Cardiac muscle cell (in vitro differentiated cells and primary cell): ENCODE measurements around the gene YY2. TPM values are rescaled to one million over a fixed set of nuclear protein-coding genes. Genes with fewer than 3 reads are reported as not detected.

Experiments used
- DNase-seq, 2 donors: peaks; one replicate each; pipeline versions ENCODE4 v3.0.0 to v3.0.0-alpha.2; 2010 to 2017; ENCODE audit warnings: low read depth in 1 of 2, low spot score in 1 of 2
- H3K27ac ChIP-seq: fragments of 200-600 bp; sonication (generic); 2 replicates; pipeline ENCODE4 v1.5.1; 2016
- H3K27me3 ChIP-seq: fragments of 200-600 bp; sonication (generic); 2 replicates; pipeline ENCODE4 v1.6.0; 2016; ENCODE audit warnings: control low read depth
- H3K36me3 ChIP-seq: fragments of 200-600 bp; sonication (generic); 2 replicates; pipeline ENCODE4 v1.5.1; 2016; ENCODE audit warnings: control low read depth
- H3K4me1 ChIP-seq: fragments of 200-600 bp; sonication (generic); 2 replicates; pipeline ENCODE4 v1.8.1; 2017; ENCODE audit warnings: low read depth, mild to moderate bottlenecking, mixed run types
- H3K4me3 ChIP-seq: fragments of 200-600 bp; sonication (generic); 2 replicates; pipeline ENCODE4 v1.5.1; 2016; ENCODE audit warnings: mild to moderate bottlenecking
- H3K9me3 ChIP-seq: fragments of 200-600 bp; sonication (generic); 2 replicates; pipeline ENCODE4 v1.5.1; 2017; ENCODE audit warnings: low read depth, mild to moderate bottlenecking, control low read depth
- polyA plus RNA-seq: library from polyadenylated mRNA; unstranded; fragments of >200 nt; fragmentation: Nextera tagmentation; extraction: Ambion mirVana; gene quantifications from 2 replicates; pipeline ENCODE4 v1.2.1, GENCODE V29; 2016
- total RNA-seq: library from RNA; depleted of rRNA; stranded (reverse); fragments of >200 nt; gene quantifications from 2 replicates; pipeline ENCODE4 v1.2.3, GENCODE V29; 2016
- TF ChIP-seq, protein P1 (sequence below): IDR thresholded peaks from 2 replicates; pipeline ENCODE4 v1.5.1; 2012; ENCODE audit warnings: low read depth, mild to moderate bottlenecking, low read length

The YY2 gene
- total and polyA plus RNA-seq, 2 experiments from 2014 or later: 1.1 to 1.5 TPM

DNA sequence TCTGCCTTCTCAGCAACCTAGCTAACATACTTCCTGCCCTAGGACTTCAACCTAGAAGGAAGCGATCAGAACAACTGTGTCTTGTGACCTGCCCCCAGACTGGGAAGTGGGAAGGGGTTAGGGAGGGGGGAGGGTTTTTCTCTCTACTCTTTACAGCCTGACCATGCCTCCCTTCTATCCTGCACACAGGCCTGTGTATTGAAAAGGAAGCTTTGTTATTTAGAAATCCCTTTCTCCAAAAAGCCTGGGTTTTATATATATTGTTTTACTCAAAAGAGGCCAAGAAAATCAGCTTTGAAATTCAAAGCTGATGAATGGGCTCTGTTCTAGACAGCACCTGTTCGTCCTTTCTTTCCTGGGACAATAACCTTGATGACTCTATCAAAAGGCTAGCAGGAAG is 49.5 kb downstream of the YY2 start:
- TF ChIP-seq, protein P1, sequence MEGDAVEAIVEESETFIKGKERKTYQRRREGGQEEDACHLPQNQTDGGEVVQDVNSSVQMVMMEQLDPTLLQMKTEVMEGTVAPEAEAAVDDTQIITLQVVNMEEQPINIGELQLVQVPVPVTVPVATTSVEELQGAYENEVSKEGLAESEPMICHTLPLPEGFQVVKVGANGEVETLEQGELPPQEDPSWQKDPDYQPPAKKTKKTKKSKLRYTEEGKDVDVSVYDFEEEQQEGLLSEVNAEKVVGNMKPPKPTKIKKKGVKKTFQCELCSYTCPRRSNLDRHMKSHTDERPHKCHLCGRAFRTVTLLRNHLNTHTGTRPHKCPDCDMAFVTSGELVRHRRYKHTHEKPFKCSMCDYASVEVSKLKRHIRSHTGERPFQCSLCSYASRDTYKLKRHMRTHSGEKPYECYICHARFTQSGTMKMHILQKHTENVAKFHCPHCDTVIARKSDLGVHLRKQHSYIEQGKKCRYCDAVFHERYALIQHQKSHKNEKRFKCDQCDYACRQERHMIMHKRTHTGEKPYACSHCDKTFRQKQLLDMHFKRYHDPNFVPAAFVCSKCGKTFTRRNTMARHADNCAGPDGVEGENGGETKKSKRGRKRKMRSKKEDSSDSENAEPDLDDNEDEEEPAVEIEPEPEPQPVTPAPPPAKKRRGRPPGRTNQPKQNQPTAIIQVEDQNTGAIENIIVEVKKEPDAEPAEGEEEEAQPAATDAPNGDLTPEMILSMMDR: no peak
- H3K4me3 ChIP-seq: no peak overlapping the region
- no peak for DNase-seq
- H3K27me3 ChIP-seq: no peaks in the 10 kb centered on the region
- H3K9me3 ChIP-seq: no peaks in the 10 kb centered on the region
- H3K4me1 ChIP-seq: peaks cover 19% of the 10 kb centered on the region
- no peaks in the 10 kb centered on the region for H3K36me3 ChIP-seq
- no peak overlapping the region for H3K27ac ChIP-seq

DNA sequence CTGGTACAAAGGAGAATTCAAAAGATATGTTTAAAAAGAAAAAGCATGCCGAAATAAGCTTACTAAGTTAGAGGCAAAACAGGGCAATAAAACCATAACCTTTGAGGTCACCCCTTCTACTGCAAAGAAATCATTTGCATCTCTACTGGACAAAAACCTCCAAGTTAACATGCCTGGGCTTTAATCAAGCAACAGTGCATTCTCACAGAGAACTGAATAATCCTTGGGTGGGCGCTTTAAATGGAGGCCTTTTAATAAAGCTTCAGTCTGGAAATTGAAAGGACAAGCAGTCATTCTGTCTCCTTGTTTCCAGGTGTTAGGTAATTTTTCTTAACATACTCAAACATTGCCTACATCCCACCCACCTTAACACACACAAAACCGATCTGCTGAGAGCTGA is 50.2 kb downstream of the YY2 start:
- peak overlapping the region; percentile 12 for H3K27ac ChIP-seq
- no peak overlapping the region for H3K4me3 ChIP-seq
- no peak for DNase-seq
- TF ChIP-seq, protein P1: no peak
- H3K4me1 ChIP-seq: peaks cover 19% of the 10 kb centered on the region
- no peaks in the 10 kb centered on the region for H3K36me3 ChIP-seq
- H3K9me3 ChIP-seq: no peaks in the 10 kb centered on the region
- H3K27me3 ChIP-seq: no peaks in the 10 kb centered on the region

DNA sequence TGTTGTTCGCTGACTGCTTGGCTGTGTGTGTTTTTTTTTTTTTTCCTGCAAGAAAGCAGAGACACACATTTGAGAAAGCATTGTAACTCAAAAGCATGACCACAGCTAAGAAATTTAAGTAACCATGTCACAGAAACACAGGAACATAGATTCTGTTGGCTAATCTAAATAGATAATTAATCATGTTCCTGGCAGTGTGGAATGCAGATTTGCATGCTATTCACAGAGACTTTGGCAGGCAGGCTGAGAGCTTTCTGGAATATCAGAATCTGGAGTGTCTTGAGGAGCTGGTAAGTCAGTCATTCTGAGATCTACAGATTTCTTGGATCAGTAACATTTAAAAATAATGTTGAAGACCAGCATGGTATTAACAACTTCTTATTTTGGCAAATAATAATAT is 51.5 kb downstream of the YY2 start:
- peak; percentile 21 to 50 for DNase-seq
- H3K27me3 ChIP-seq: no peaks in the 10 kb centered on the region
- no peak overlapping the region for H3K4me3 ChIP-seq
- H3K27ac ChIP-seq: peak overlapping the region; percentile 60
- TF ChIP-seq, protein P1: no peak
- no peaks in the 10 kb centered on the region for H3K9me3 ChIP-seq
- H3K4me1 ChIP-seq: peaks cover 19% of the 10 kb centered on the region
- no peaks in the 10 kb centered on the region for H3K36me3 ChIP-seq

Other genes starting within 250 kb of the YY2 start
- not detected in 2 replicates for gene KLHL34, start 197.7 kb upstream of the YY2 start, total RNA-seq
- gene KLHL34, start 197.7 kb upstream of the YY2 start, polyA plus RNA-seq: 0.09 TPM in 1 of 2 replicates, not detected in the other
- 402 and 912 TPM in 2 replicates for gene SMPX, start 97.9 kb upstream of the YY2 start, total RNA-seq
- gene SMPX, start 97.9 kb upstream of the YY2 start, polyA plus RNA-seq: 633 and 1,072 TPM in 2 replicates
- gene MBTPS2, start 16.4 kb upstream of the YY2 start, total RNA-seq: 4.7 and 9.1 TPM in 2 replicates
- 20.5 and 29.4 TPM in 2 replicates for gene MBTPS2, start 16.4 kb upstream of the YY2 start, polyA plus RNA-seq
- 213 and 253 TPM in 2 replicates for gene SMS, start 84.7 kb downstream of the YY2 start, total RNA-seq
- gene SMS, start 84.7 kb downstream of the YY2 start, polyA plus RNA-seq: 403 and 501 TPM in 2 replicates
- 0.21 and 0.42 TPM in 2 replicates for gene PHEX, start 176.3 kb downstream of the YY2 start, total RNA-seq
- gene PHEX, start 176.3 kb downstream of the YY2 start, polyA plus RNA-seq: 0.39 and 0.62 TPM in 2 replicates